OCI-LY1 (cell line): ENCODE results near the gene HPSE2.

Experiments used
- H2AFZ ChIP-seq: fragments of 200-600 bp; sonication (generic), shearing (Covaris generic); 2 replicates; pipeline ENCODE4 v1.6.0; 2014; ENCODE audit warnings: antibody characterized with exemption, mild to moderate bottlenecking, low read length
- H3F3A ChIP-seq: fragments of 200-600 bp; sonication (generic), shearing (Covaris generic); 2 replicates; pipeline ENCODE4 v1.6.0; 2014; ENCODE audit warnings: mild to moderate bottlenecking, antibody characterized with exemption, low read length, moderate library complexity; ENCODE audit not compliant: insufficient read depth
- H3K27ac ChIP-seq: fragments of 200-600 bp; sonication (generic); 2 replicates; pipeline ENCODE4 v1.5.1; 2014; ENCODE audit warnings: low read length, mixed run types, mild to moderate bottlenecking, low read depth; ENCODE audit not compliant: poor library complexity, severe bottlenecking
- H3K27me3 ChIP-seq: fragments of 200-600 bp; sonication (generic); 2 replicates; pipeline ENCODE4 v1.6.0; 2014; ENCODE audit warnings: antibody characterized with exemption, mild to moderate bottlenecking, low read length, moderate library complexity; ENCODE audit not compliant: insufficient read depth
- H3K36me3 ChIP-seq: fragments of 200-600 bp; sonication (generic); 2 replicates; pipeline ENCODE4 v1.6.1; 2014; ENCODE audit warnings: mild to moderate bottlenecking, antibody characterized with exemption, low read length, moderate library complexity, mixed read lengths; ENCODE audit not compliant: insufficient read depth
- H3K4me1 ChIP-seq: fragments of 200-600 bp; sonication (generic); 2 replicates; pipeline ENCODE4 v1.5.1; 2014; ENCODE audit warnings: mild to moderate bottlenecking, low read length, moderate library complexity; ENCODE audit not compliant: insufficient read depth, severe bottlenecking
- H3K4me2 ChIP-seq: fragments of 200-600 bp; sonication (generic), shearing (Covaris generic); 2 replicates; pipeline ENCODE4 v1.6.1; 2014; ENCODE audit warnings: low read length
- H3K4me3 ChIP-seq: fragments of 200-600 bp; sonication (generic); 2 replicates; pipeline ENCODE4 v1.5.1; 2014; ENCODE audit warnings: low read length, low read depth, mild to moderate bottlenecking, mixed read lengths; ENCODE audit not compliant: poor library complexity, severe bottlenecking
- H3K79me2 ChIP-seq: fragments of 200-600 bp; shearing (Covaris generic); 2 replicates; pipeline ENCODE4 v1.6.1; 2016; ENCODE audit warnings: mixed run types, low read length, mixed read lengths; ENCODE audit not compliant: insufficient read depth
- H3K9ac ChIP-seq: fragments of 200-600 bp; sonication (generic), shearing (Covaris generic); 2 replicates; pipeline ENCODE4 v1.6.1; 2014; ENCODE audit warnings: mild to moderate bottlenecking, low read length, mixed read lengths
- H3K9me2 ChIP-seq: fragments of 200-600 bp; sonication (generic), shearing (Covaris generic); 2 replicates; pipeline ENCODE4 v1.6.1; 2014; ENCODE audit warnings: low read depth, mild to moderate bottlenecking, low read length, mixed read lengths
- H3K9me3 ChIP-seq: fragments of 200-600 bp; shearing (Covaris generic); 2 replicates; pipeline ENCODE4 v1.6.1; 2014; ENCODE audit warnings: low read length, mixed read lengths
- H4K20me1 ChIP-seq: fragments of 200-600 bp; sonication (generic), shearing (Covaris generic); 2 replicates; pipeline ENCODE4 v1.6.0; 2016; ENCODE audit warnings: mild to moderate bottlenecking, low read length; ENCODE audit not compliant: insufficient read depth
- CTCF ChIP-seq: fragments of 200-600 bp; sonication (generic), shearing (Covaris generic); IDR thresholded peaks from 2 replicates; pipeline ENCODE4 v1.5.1; 2017; ENCODE audit warnings: mild to moderate bottlenecking, antibody characterized with exemption, low read length, moderate library complexity, mixed read lengths
- EZH2 ChIP-seq: fragments of 200-600 bp; sonication (generic), shearing (Covaris generic); IDR thresholded peaks from 2 replicates; pipeline ENCODE4 v1.8.0; 2017; ENCODE audit warnings: borderline replicate concordance, mixed run types, mild to moderate bottlenecking, antibody characterized with exemption, low read length, moderate library complexity, mixed read lengths

Gene HPSE2

GRCh38 chr10:98696516-98696915 is 539.1 kb downstream of the HPSE2 start:
- TF ChIP-seq EZH2 (no peak), CTCF (no peak)
- Histone ChIP-seq H3K27me3 (no peaks in the 10 kb centered on the region), H3K4me3 (no peak overlapping the region), H3K4me1 (no peaks in the 10 kb centered on the region), H3K4me2 (no peak overlapping the region), H3F3A (no peaks in the 10 kb centered on the region), H3K9ac (no peak overlapping the region), H3K27ac (no peak overlapping the region), H2AFZ (no peak overlapping the region), H3K9me3 (no peaks in the 10 kb centered on the region), H3K79me2 (no peaks in the 10 kb centered on the region), H3K36me3 (no peaks in the 10 kb centered on the region), H3K9me2 (no peaks in the 10 kb centered on the region), H4K20me1 (no peaks in the 10 kb centered on the region)

GRCh38 chr10:98694883-98695282 is 540.8 kb downstream of the HPSE2 start:
- no peaks in the 10 kb centered on the region for H3K79me2 ChIP-seq
- no peak for TF ChIP-seq CTCF
- no peak for TF ChIP-seq EZH2
- no peak overlapping the region for H3K27ac ChIP-seq
- no peaks in the 10 kb centered on the region for H3K27me3 ChIP-seq
- H2AFZ ChIP-seq, result no peak overlapping the region
- no peak overlapping the region for H3K9ac ChIP-seq
- no peaks in the 10 kb centered on the region for H3K4me1 ChIP-seq
- no peaks in the 10 kb centered on the region for H3K9me2 ChIP-seq
- H3K36me3 ChIP-seq, result no peaks in the 10 kb centered on the region
- H3K4me3 ChIP-seq, result no peak overlapping the region
- H3K4me2 ChIP-seq, result no peak overlapping the region
- no peaks in the 10 kb centered on the region for H3F3A ChIP-seq
- H4K20me1 ChIP-seq, result no peaks in the 10 kb centered on the region
- no peaks in the 10 kb centered on the region for H3K9me3 ChIP-seq

GRCh38 chr10:98694014-98694413 is 541.6 kb downstream of the HPSE2 start:
- H3K4me2 ChIP-seq, result no peak overlapping the region
- no peak overlapping the region for H3K4me3 ChIP-seq
- no peaks in the 10 kb centered on the region for H3K79me2 ChIP-seq
- no peaks in the 10 kb centered on the region for H3K4me1 ChIP-seq
- no peaks in the 10 kb centered on the region for H3F3A ChIP-seq
- no peaks in the 10 kb centered on the region for H3K9me2 ChIP-seq
- H3K9me3 ChIP-seq, result no peaks in the 10 kb centered on the region
- H2AFZ ChIP-seq, result no peak overlapping the region
- H4K20me1 ChIP-seq, result no peaks in the 10 kb centered on the region
- H3K36me3 ChIP-seq, result no peaks in the 10 kb centered on the region
- no peak overlapping the region for H3K9ac ChIP-seq
- TF ChIP-seq EZH2 (no peak), CTCF (no peak)
- H3K27me3 ChIP-seq, result no peaks in the 10 kb centered on the region
- H3K27ac ChIP-seq, result no peak overlapping the region
